K562 (cell line): ENCODE measurements around the gene FHIT. TPM values are rescaled to one million over a fixed set of nuclear protein-coding genes. Genes with fewer than 3 reads are reported as not detected.

Experiments used
- ATAC-seq: fragments of 200-7000 bp; cut with Tn5 transposase; 3 replicates; pipeline ENCODE4 v1.9.1; 2020; ENCODE audit warnings: moderate library complexity
- BruUV-seq: library from RNA; stranded (reverse); fragments of 400-500 nt; replicated peaks from 2 replicates; lab custom pipeline; 2021; lab: Mats Ljungman, UMichigan
- CTCF ChIA-PET: fragments of 300-600 bp; formaldehyde crosslinking; extraction: SDS; loops from one replicate; lab custom pipeline; 2021; ENCODE audit warnings: low intra/inter-chr PET ratio; lab: Yijun Ruan, JAX
- POLR2A ChIA-PET: fragments of 300-600, 350-650 bp; sonication (Branson Sonifier 250); formaldehyde crosslinking; extraction: SDS; loops from one replicate; lab custom pipeline; 2021; ENCODE audit warnings: antibody characterized with exemption, inconsistent platforms; lab: Yijun Ruan, JAX
- DNase-seq, 4 experiments: peaks; one replicate each; pipeline versions ENCODE4 v3.0.0 to v3.0.0-alpha.2; 2011 to 2018; ENCODE audit warnings: low spot score in 3 of 4, mixed read lengths in 3 of 4; ENCODE audit errors: extremely low read depth in 1 of 4
- FAIRE-seq: peaks from 2 replicates; lab custom pipeline; 2011; peaks lifted over from hg19 to GRCh38; lab: Jason Lieb, UNC
- H2AFZ ChIP-seq: 2 replicates; pipeline ENCODE4 v1.6.0; 2011; ENCODE audit warnings: low read depth, low read length, control low read depth, inconsistent platforms
- H3K27ac ChIP-seq: fragments of 200-600 bp; 3 replicates; pipeline ENCODE4 v1.8.0; 2011; ENCODE audit warnings: low read depth, mild to moderate bottlenecking, control low read depth, inconsistent platforms, low read length, moderate library complexity, mixed read lengths; ENCODE audit errors: extremely low read depth
- H3K27me3 ChIP-seq, 2 experiments: fragments of 300-600 bp in 1 of 2; 2 replicates in 1 of 2; 3 replicates in 1 of 2; pipeline versions ENCODE4 v1.6.0 to v1.8.0; 2011; ENCODE audit warnings: inconsistent platforms in 2 of 2, low read length in 2 of 2, mild to moderate bottlenecking in 1 of 2, mixed read lengths in 1 of 2, moderate library complexity in 1 of 2; ENCODE audit not compliant: control insufficient read depth in 2 of 2, insufficient read depth in 2 of 2
- H3K36me3 ChIP-seq: fragments of 300-600 bp; 3 replicates; pipeline ENCODE4 v1.8.0; 2011; ENCODE audit warnings: mild to moderate bottlenecking, low read length, inconsistent platforms; ENCODE audit not compliant: control insufficient read depth, insufficient read depth
- H3K4me1 ChIP-seq, 2 experiments: fragments of 200-600 bp in 1 of 2; replicated peaks in 1 of 2; 2 replicates in 1 of 2; 3 replicates in 1 of 2; pipeline versions ENCODE4 v1.5.1 to v1.8.0; 2011; ENCODE audit warnings: inconsistent platforms in 2 of 2, low read length in 2 of 2, mild to moderate bottlenecking in 1 of 2, mixed read lengths in 1 of 2, moderate library complexity in 1 of 2; ENCODE audit not compliant: control insufficient read depth in 2 of 2, insufficient read depth in 2 of 2
- H3K4me2 ChIP-seq: 2 replicates; pipeline ENCODE4 v1.6.1; 2011; ENCODE audit warnings: low read length, control low read depth, inconsistent platforms, mixed read lengths; ENCODE audit not compliant: insufficient read depth
- H3K4me3 ChIP-seq: fragments of 200-600 bp; sonication (generic), shearing (Covaris generic); 2 replicates; pipeline ENCODE4 v1.5.1; 2016; ENCODE audit warnings: control low read depth, inconsistent platforms
- H3K79me2 ChIP-seq: fragments of 200-600 bp; 3 replicates; pipeline ENCODE4 v1.8.0; 2011; ENCODE audit warnings: low read length, inconsistent platforms; ENCODE audit not compliant: control insufficient read depth, insufficient read depth
- H3K9ac ChIP-seq, 2 experiments: 2 replicates each; pipeline versions ENCODE4 v1.6.0 to v1.6.1; 2011; ENCODE audit warnings: low read depth in 2 of 2, low read length in 2 of 2, control low read depth in 1 of 2, inconsistent platforms in 1 of 2, mild to moderate bottlenecking in 1 of 2, mixed read lengths in 1 of 2; ENCODE audit not compliant: insufficient read depth in 1 of 2
- H3K9me1 ChIP-seq: one replicate; pipeline ENCODE4 v1.6.0; 2011; ENCODE audit warnings: inconsistent platforms, mild to moderate bottlenecking, low read length, moderate library complexity; ENCODE audit not compliant: control insufficient read depth, insufficient read depth
- H3K9me3 ChIP-seq: replicated peaks from 2 replicates; pipeline ENCODE4 v1.5.1; 2011; ENCODE audit warnings: low read depth, low read length, inconsistent platforms; ENCODE audit not compliant: control insufficient read depth, insufficient read depth
- H4K20me1 ChIP-seq: replicated peaks from 2 replicates; pipeline ENCODE4 v1.6.1; 2011; ENCODE audit warnings: low read length, inconsistent platforms, mixed read lengths; ENCODE audit not compliant: control insufficient read depth, insufficient read depth
- ATF1 ChIP-seq, 2 experiments: fragments of 450-650 bp in 1 of 2; IDR thresholded peaks; 2 replicates each; pipeline ENCODE4 v1.6.1; 2016; ENCODE audit warnings: missing compliant biosample characterization in 1 of 2, missing genetic modification characterization in 1 of 2
- CBX8 ChIP-seq: fragments of 200-600 bp; sonication (generic); IDR thresholded peaks from 2 replicates; pipeline ENCODE4 v1.6.1; 2012; ENCODE audit warnings: borderline replicate concordance, mixed run types, low read depth, mild to moderate bottlenecking, moderate library complexity, mixed read lengths, low read length, control low read depth, inconsistent platforms; ENCODE audit not compliant: poor library complexity, severe bottlenecking; ENCODE audit errors: extremely low read depth
- DIDO1 ChIP-seq: fragments of 450-650 bp; IDR thresholded peaks from 2 replicates; pipeline ENCODE4 v1.6.1; 2016; ENCODE audit warnings: low read depth, missing biosample characterization, missing genetic modification characterization
- EP400 ChIP-seq: fragments of 450-650 bp; IDR thresholded peaks from 2 replicates; pipeline ENCODE4 v1.6.1; 2017; ENCODE audit warnings: antibody characterized with exemption, mild to moderate bottlenecking, moderate library complexity
- FOXJ3 ChIP-seq: sonication (generic); formaldehyde crosslinking; IDR thresholded peaks from 2 replicates; pipeline ENCODE4 v1.4.0; 2020; ENCODE audit warnings: mild to moderate bottlenecking, missing genetic modification reagents
- L3MBTL2 ChIP-seq: fragments of 450-650 bp; IDR thresholded peaks from 2 replicates; pipeline ENCODE4 v1.6.1; 2016; ENCODE audit warnings: mild to moderate bottlenecking, moderate library complexity
- MLLT1 ChIP-seq, 2 experiments: fragments of 450-650 bp; IDR thresholded peaks; 2 replicates each; pipeline ENCODE4 v1.6.1; 2016
- NELFE ChIP-seq: IDR thresholded peaks from 2 replicates; pipeline ENCODE4 v1.6.1; 2011; ENCODE audit warnings: mild to moderate bottlenecking; ENCODE audit not compliant: insufficient read depth, insufficient read length
- PRDM10 ChIP-seq: fragments of 450-650 bp; IDR thresholded peaks from 2 replicates; pipeline ENCODE4 v1.6.1; 2018; ENCODE audit not compliant: partially characterized antibody
- RUNX1 ChIP-seq: sonication (generic); IDR thresholded peaks from 2 replicates; pipeline ENCODE4 v1.6.1; 2016; ENCODE audit warnings: antibody characterized with exemption, low read depth
- TBP ChIP-seq: optimal IDR thresholded peaks from 2 replicates; pipeline ENCODE3; 2011; ENCODE audit warnings: low read depth, low read length, improper control_type of control experiment
- TCF15 ChIP-seq: fragments of 250-450 bp; sonication (Bioruptor Pico); IDR thresholded peaks from 2 replicates; pipeline ENCODE4 v1.8.0; 2022; ENCODE audit warnings: moderate library complexity, mild to moderate bottlenecking, inconsistent platforms
- TSC22D4 ChIP-seq: fragments of 450-650 bp; IDR thresholded peaks from 2 replicates; pipeline ENCODE4 v1.6.1; 2016; ENCODE audit warnings: missing genetic modification characterization, missing biosample characterization, control low read depth
- ZBTB1 ChIP-seq: sonication (generic); formaldehyde crosslinking; IDR thresholded peaks from 2 replicates; pipeline ENCODE4 v1.8.1; 2023; ENCODE audit warnings: missing genetic modification reagents, low read depth, mild to moderate bottlenecking, borderline replicate concordance
- ZBTB7A ChIP-seq: IDR thresholded peaks from 2 replicates; pipeline ENCODE4 v1.6.1; 2011; ENCODE audit warnings: low read depth, mild to moderate bottlenecking, low read length, moderate library complexity, borderline replicate concordance; ENCODE audit not compliant: control insufficient read depth
- ZNF143 ChIP-seq: sonication (generic); formaldehyde crosslinking; IDR thresholded peaks from 2 replicates; pipeline ENCODE4 v1.9.0; 2022; ENCODE audit warnings: mild to moderate bottlenecking, missing genetic modification reagents
- ZNF184 ChIP-seq: sonication (generic); formaldehyde crosslinking; IDR thresholded peaks from 2 replicates; pipeline ENCODE4 v1.5.0; 2020; ENCODE audit warnings: missing genetic modification reagents
- ZNF507 ChIP-seq: conservative IDR thresholded peaks from 2 replicates; pipeline ENCODE4 v1.6.1; 2017; ENCODE audit warnings: missing genetic modification characterization, missing compliant biosample characterization
- WGBS: fragments of 100-300 bp; shearing (Covaris generic); methylation state at CpG from one replicate; pipeline ENCODE4 v1.1.6; 2016; ENCODE audit warnings: low coverage, mixed read lengths; ENCODE audit not compliant: insufficient coverage; ENCODE audit errors: missing lambda C conversion rate; 5-methylcytosine and 5-hydroxymethylcytosine counted together
- in situ Hi-C: fragments of 300-500 bp; cut with MboI; formaldehyde crosslinking; loops from 4 replicates; pipeline ENCODE4 v1.15.0; 2018; ENCODE audit warnings: inconsistent platforms, mixed read lengths
- intact Hi-C: fragments of 100-400 bp; cut with micrococcal nuclease; formaldehyde crosslinking; loops from 2 replicates; pipeline ENCODE4 v1.14.2; 2022
- polyA plus RNA-seq, 8 experiments: library from polyadenylated mRNA; depleted of rRNA in 4 of 8; stranded (reverse) in 5 of 8; unstranded in 3 of 8; fragments of >200 nt; fragmentation: Nextera tagmentation in 2 of 8; fragmentation: Illumina TruSeq in 1 of 8; extraction: Ambion mirVana in 2 of 8; extraction: Trizol in 1 of 8; gene quantifications; 2 replicates each; pipeline versions ENCODE4 v1.2.1 to v1.2.3, GENCODE V29; 2011 to 2014; ENCODE audit warnings: inconsistent platforms in 1 of 8, missing spikeins in 1 of 8
- total RNA-seq, 7 experiments: library from RNA; depleted of rRNA in 6 of 7; stranded (reverse); fragments of >200 nt in 6 of 7; fragmentation: Illumina TruSeq in 2 of 7; extraction: Trizol in 2 of 7; gene quantifications; 2 replicates each; pipeline versions ENCODE4 v1.2.1 to v1.2.3, GENCODE V29; 2011 to 2021; ENCODE audit warnings: low replicate concordance in 1 of 7

The FHIT gene
- total and polyA plus RNA-seq, 9 of the 15 experiments (the other 6 are each of a cell fraction or from before 2014, with no cell fraction given): 1.7 to 9.1 (median 4.3) TPM

GRCh38 chr3:60772584-60772983, 478.7 kb downstream of the FHIT start:
- ATAC-seq: no peak

More at GRCh38 chr3:60772584-60772983, 478.7 kb downstream of the FHIT start:
- Histone ChIP-seq H3K36me3 (no peaks in the 10 kb centered on the region), H3K9ac (no peak overlapping the region), H3K4me3 (no peak overlapping the region), H3K79me2 (no peaks in the 10 kb centered on the region), H3K27me3 (no peaks in the 10 kb centered on the region), H4K20me1 (no peaks in the 10 kb centered on the region), H3K9me1 (no peaks in the 10 kb centered on the region), H3K4me2 (no peak overlapping the region), H2AFZ (no peak overlapping the region), H3K27ac (no peak overlapping the region), H3K9me3 (no peaks in the 10 kb centered on the region), H3K4me1 (no peaks in the 10 kb centered on the region)
- DNase-seq: no peak
- POLR2A ChIA-PET: interaction anchor here (0.6 kb wide), 1 partner anchor 380 kb away, joined by 3 read pairs; no protein-coding TSS in a partner anchor
- no peak for FAIRE-seq
- no CpG with 5 or more reads among the region's 3 CpGs for WGBS
- BruUV-seq: no TSS peak
- in situ Hi-C loops (loop anchor here (10.0 kb wide), 1 partner anchor 158 kb away; no protein-coding TSS in a partner anchor), intact Hi-C loops (no loop called here)
- CTCF ChIA-PET: no interaction called here
- TF ChIP-seq FOXJ3 (CRISPR knock-in tag) (no peak), DIDO1 (tag) (no peak), CBX8 (no peak), TBP (no peak), ZNF143 (CRISPR knock-in tag) (no peak), ZBTB7A (no peak), TCF15 (CRISPR knock-in tag) (no peak), EP400 (no peak), L3MBTL2 (no peak), ZBTB1 (CRISPR knock-in tag) (no peak), PRDM10 (no peak), ATF1 (CRISPR knock-in tag; IDR thresholded peaks at IDR 0.05) (no peak), ATF1 (tag; IDR thresholded peaks at IDR 0.05) (no peak), ZNF184 (CRISPR knock-in tag) (no peak), NELFE (no peak), ZNF507 (tag) (no peak), TSC22D4 (tag) (no peak), MLLT1 (IDR thresholded peaks at IDR 0.05) (no peak), RUNX1 (no peak)
